ENCODE measurements around the gene WFDC12. TPM values are rescaled to one million over a fixed set of nuclear protein-coding genes. Genes with fewer than 3 reads are reported as not detected.

Gene WFDC12
- polyA plus RNA-seq, 1 donor (not counting 4 experiments of a cell fraction or from before 2014, with no cell fraction given): 1.8 TPM

DNA sequence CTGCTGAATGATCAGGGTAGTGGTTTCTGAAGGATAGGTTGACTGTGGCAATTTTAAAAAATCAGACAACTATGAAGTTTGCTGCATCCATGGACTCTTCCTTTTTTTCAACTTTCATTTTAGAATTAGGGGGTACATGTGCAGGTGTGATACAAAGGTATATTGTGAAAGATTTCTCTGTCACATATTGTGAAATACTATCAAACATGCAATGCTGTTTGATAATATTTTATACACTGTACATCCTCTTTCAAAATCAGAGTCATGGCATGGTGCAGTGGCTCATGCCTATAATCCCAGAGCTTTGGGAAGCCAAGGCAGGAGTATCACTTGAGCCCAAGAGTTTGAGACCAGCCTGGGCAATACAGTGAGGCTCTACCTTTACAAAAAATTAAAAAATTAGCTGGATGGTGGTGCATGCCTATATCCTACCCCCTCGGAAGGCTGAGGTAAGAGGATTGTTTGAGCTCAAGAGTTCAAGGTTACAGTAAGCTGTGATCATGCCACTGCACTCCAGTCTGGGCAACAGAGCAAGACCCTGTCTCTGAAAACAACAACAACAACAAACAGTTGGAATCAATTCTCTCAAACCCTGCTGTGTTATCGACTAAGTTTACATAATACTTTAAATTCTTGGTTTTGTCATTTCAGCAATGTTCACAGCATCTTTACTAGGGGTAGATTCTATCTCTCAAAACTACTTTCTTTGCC lies 4.6 kb downstream of the WFDC12 start:
- Histone ChIP-seq H3K9ac (ENCODE audit: control insufficient read depth, extremely low read depth, insufficient read depth, low read length) (no peak overlapping the region), H3K79me2 (ENCODE audit: control insufficient read depth, insufficient read depth, low read length) (no peaks in the 10 kb centered on the region), H3K9me3 (ENCODE audit: control insufficient read depth, low read depth, low read length) (no peaks in the 10 kb centered on the region), H2AFZ (ENCODE audit: control insufficient read depth, low read length) (no peak overlapping the region), H3K4me3 (ENCODE audit: control insufficient read depth in 2 of 3, extremely low read depth in 1 of 3, insufficient read depth in 2 of 3, low read depth in 1 of 3, low read length in 3 of 3) (no peak overlapping the region), H3K36me3 (ENCODE audit: control insufficient read depth in 2 of 2, extremely low read depth in 1 of 2, insufficient read depth in 2 of 2, low read length in 2 of 2) (no peaks in the 10 kb centered on the region), H3K27me3 (ENCODE audit: control insufficient read depth, extremely low read depth, insufficient read depth, low read length) (peaks cover 3% of the 10 kb centered on the region), H3K9me1 (ENCODE audit: control insufficient read depth, extremely low read depth, insufficient read depth, low read length) (no peaks in the 10 kb centered on the region), H3K27ac (ENCODE audit: control insufficient read depth, insufficient read depth, low read length) (no peak overlapping the region), H3K4me1 (ENCODE audit: control insufficient read depth, extremely low read depth, insufficient read depth, low read length) (peaks cover 14% of the 10 kb centered on the region), H4K20me1 (ENCODE audit: control insufficient read depth, extremely low read depth, insufficient read depth, low read length) (no peaks in the 10 kb centered on the region), H3K4me2 (ENCODE audit: control insufficient read depth, extremely low read depth, insufficient read depth, low read depth, low read length) (no peak overlapping the region)
- TF ChIP-seq EZH2 (IDR thresholded peaks at IDR 0.05; ENCODE audit: low read length): no peak
- TF ChIP-seq, protein P1, sequence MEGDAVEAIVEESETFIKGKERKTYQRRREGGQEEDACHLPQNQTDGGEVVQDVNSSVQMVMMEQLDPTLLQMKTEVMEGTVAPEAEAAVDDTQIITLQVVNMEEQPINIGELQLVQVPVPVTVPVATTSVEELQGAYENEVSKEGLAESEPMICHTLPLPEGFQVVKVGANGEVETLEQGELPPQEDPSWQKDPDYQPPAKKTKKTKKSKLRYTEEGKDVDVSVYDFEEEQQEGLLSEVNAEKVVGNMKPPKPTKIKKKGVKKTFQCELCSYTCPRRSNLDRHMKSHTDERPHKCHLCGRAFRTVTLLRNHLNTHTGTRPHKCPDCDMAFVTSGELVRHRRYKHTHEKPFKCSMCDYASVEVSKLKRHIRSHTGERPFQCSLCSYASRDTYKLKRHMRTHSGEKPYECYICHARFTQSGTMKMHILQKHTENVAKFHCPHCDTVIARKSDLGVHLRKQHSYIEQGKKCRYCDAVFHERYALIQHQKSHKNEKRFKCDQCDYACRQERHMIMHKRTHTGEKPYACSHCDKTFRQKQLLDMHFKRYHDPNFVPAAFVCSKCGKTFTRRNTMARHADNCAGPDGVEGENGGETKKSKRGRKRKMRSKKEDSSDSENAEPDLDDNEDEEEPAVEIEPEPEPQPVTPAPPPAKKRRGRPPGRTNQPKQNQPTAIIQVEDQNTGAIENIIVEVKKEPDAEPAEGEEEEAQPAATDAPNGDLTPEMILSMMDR (optimal IDR thresholded peaks at IDR 0.05 in 1 of 3, IDR thresholded peaks at IDR 0.05 in 1 of 3, conservative IDR thresholded peaks at IDR 0.05 in 1 of 3; ENCODE audit: extremely low read depth in 1 of 3, insufficient read depth in 2 of 3, low read length in 3 of 3): no peak
- DNase-seq (ENCODE audit: low read depth, low spot score) (no peak), FAIRE-seq (no peak)
- dilution Hi-C loops (cut with MboI; ENCODE audit: extremely low pct_ligation_motif_present, low sequenced_read_pairs): no loop called here

DNA sequence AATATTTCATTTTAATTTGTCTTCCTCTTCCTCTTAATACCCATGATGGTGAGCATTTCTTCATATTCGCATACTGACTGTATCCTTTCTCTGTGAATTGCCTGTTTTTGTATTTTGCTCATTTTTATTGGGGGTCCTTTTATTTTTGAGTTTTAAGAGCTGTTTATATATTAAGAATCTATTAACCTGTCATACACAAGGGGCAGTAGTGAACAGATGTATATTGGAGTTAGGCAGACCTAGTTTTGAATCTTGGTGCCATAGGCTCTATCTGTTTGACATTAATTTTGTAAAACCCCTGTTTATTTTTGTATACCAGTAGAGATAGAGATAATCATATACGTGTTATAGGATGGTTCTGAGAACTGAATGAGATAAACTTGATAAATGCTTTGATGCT lies 6.2 kb downstream of the WFDC12 start:
- Histone ChIP-seq H3K27ac (ENCODE audit: control insufficient read depth, insufficient read depth, low read length) (no peak overlapping the region), H3K4me3 (ENCODE audit: control insufficient read depth in 2 of 3, extremely low read depth in 1 of 3, insufficient read depth in 2 of 3, low read depth in 1 of 3, low read length in 3 of 3) (no peak overlapping the region), H3K9me3 (ENCODE audit: control insufficient read depth, low read depth, low read length) (no peaks in the 10 kb centered on the region), H3K79me2 (ENCODE audit: control insufficient read depth, insufficient read depth, low read length) (no peaks in the 10 kb centered on the region), H3K27me3 (ENCODE audit: control insufficient read depth, extremely low read depth, insufficient read depth, low read length) (no peaks in the 10 kb centered on the region), H2AFZ (ENCODE audit: control insufficient read depth, low read length) (no peak overlapping the region), H3K36me3 (ENCODE audit: control insufficient read depth in 2 of 2, extremely low read depth in 1 of 2, insufficient read depth in 2 of 2, low read length in 2 of 2) (no peaks in the 10 kb centered on the region), H3K4me2 (ENCODE audit: control insufficient read depth, extremely low read depth, insufficient read depth, low read depth, low read length) (no peak overlapping the region), H4K20me1 (ENCODE audit: control insufficient read depth, extremely low read depth, insufficient read depth, low read length) (no peaks in the 10 kb centered on the region), H3K9me1 (ENCODE audit: control insufficient read depth, extremely low read depth, insufficient read depth, low read length) (no peaks in the 10 kb centered on the region), H3K9ac (ENCODE audit: control insufficient read depth, extremely low read depth, insufficient read depth, low read length) (no peak overlapping the region), H3K4me1 (ENCODE audit: control insufficient read depth, extremely low read depth, insufficient read depth, low read length) (peaks cover 22% of the 10 kb centered on the region)
- no peak for DNase-seq (ENCODE audit: low read depth, low spot score)
- dilution Hi-C loops (cut with MboI; ENCODE audit: extremely low pct_ligation_motif_present, low sequenced_read_pairs): no loop called here
- TF ChIP-seq EZH2 (IDR thresholded peaks at IDR 0.05; ENCODE audit: low read length): no peak
- TF ChIP-seq, protein P1 (optimal IDR thresholded peaks at IDR 0.05 in 1 of 3, IDR thresholded peaks at IDR 0.05 in 1 of 3, conservative IDR thresholded peaks at IDR 0.05 in 1 of 3; ENCODE audit: extremely low read depth in 1 of 3, insufficient read depth in 2 of 3, low read length in 3 of 3): no peak
- no peak for FAIRE-seq

All from keratinocyte (primary cell).